GM12878 (cell line): ENCODE data around the gene IRAK4. TPM values are rescaled to one million over a fixed set of nuclear protein-coding genes. Genes with fewer than 3 reads are reported as not detected.

Experiments used
- ATAC-seq: fragments of 200-7000 bp; cut with Tn5 transposase; 3 replicates; pipeline ENCODE4 v1.9.1; 2020; ENCODE audit warnings: mild to moderate bottlenecking, moderate library complexity
- BruUV-seq: library from RNA; stranded (reverse); fragments of 400-500 nt; replicated peaks from 2 replicates; lab custom pipeline; 2021; lab: Mats Ljungman, UMichigan
- CTCF ChIA-PET: fragments of 300-600 bp; sonication (Branson Sonifier 250); formaldehyde crosslinking; extraction: SDS; loops from one replicate; lab custom pipeline; 2021; ENCODE audit warnings: inconsistent platforms; lab: Yijun Ruan, JAX
- POLR2A ChIA-PET: fragments of 350-600 bp; formaldehyde crosslinking; extraction: SDS; loops from one replicate; lab custom pipeline; 2021; ENCODE audit warnings: inconsistent platforms; lab: Charles Lee
- RAD21 ChIA-PET: fragments of 300-600 bp; sonication (Branson Sonifier 250); formaldehyde crosslinking; loops from one replicate; lab custom pipeline; 2023; ENCODE audit warnings: antibody characterized with exemption; ENCODE audit not compliant: unreplicated experiment; lab: Charles Lee
- SMC1A ChIA-PET: fragments of 300-600 bp; sonication (Branson Sonifier 250); formaldehyde crosslinking; loops from one replicate; lab custom pipeline; 2023; ENCODE audit not compliant: unreplicated experiment, uncharacterized antibody; lab: Charles Lee
- DNase-seq: peaks from one replicate; pipeline ENCODE4 v3.0.0-alpha.2; 2011; ENCODE audit warnings: low read depth, low spot score
- FAIRE-seq: peaks from 3 replicates; lab custom pipeline; 2011; peaks lifted over from hg19 to GRCh38; lab: Jason Lieb, UNC
- H2AFZ ChIP-seq: 2 replicates; pipeline ENCODE4 v1.6.0; 2011; ENCODE audit warnings: low read depth, low read length, control low read depth; ENCODE audit not compliant: control insufficient read depth
- H3K27ac ChIP-seq: 2 replicates; pipeline ENCODE4 v1.5.1; 2011; ENCODE audit warnings: control low read depth; ENCODE audit not compliant: control insufficient read depth, insufficient read depth
- H3K27me3 ChIP-seq, 2 experiments: replicated peaks in 1 of 2; 2 replicates each; pipeline versions ENCODE4 v1.6.0 to v1.6.1; 2011; ENCODE audit warnings: low read length in 1 of 2; ENCODE audit not compliant: control insufficient read depth in 2 of 2, insufficient read depth in 2 of 2
- H3K36me3 ChIP-seq, 2 experiments: 2 replicates each; pipeline ENCODE4 v1.5.1; 2011; ENCODE audit warnings: low read length in 1 of 2; ENCODE audit not compliant: control insufficient read depth in 2 of 2, insufficient read depth in 2 of 2
- H3K4me1 ChIP-seq: 2 replicates; pipeline ENCODE4 v1.6.1; 2011; ENCODE audit warnings: mild to moderate bottlenecking, low read length, moderate library complexity, mixed read lengths; ENCODE audit not compliant: control insufficient read depth, insufficient read depth
- H3K4me2 ChIP-seq: 2 replicates; pipeline ENCODE4 v1.6.0; 2011; ENCODE audit warnings: control low read depth; ENCODE audit not compliant: control insufficient read depth, insufficient read depth
- H3K4me3 ChIP-seq: fragments of 200-600 bp; sonication (generic); 2 replicates; pipeline ENCODE4 v1.5.1; 2016
- H3K79me2 ChIP-seq: 2 replicates; pipeline ENCODE4 v1.6.0; 2011; ENCODE audit warnings: low read length; ENCODE audit not compliant: control insufficient read depth, insufficient read depth
- H3K9ac ChIP-seq: 2 replicates; pipeline ENCODE4 v1.8.0; 2011; ENCODE audit warnings: low read length, control low read depth, mixed read lengths; ENCODE audit not compliant: control insufficient read depth, insufficient read depth
- H3K9me3 ChIP-seq: replicated peaks from 3 replicates; pipeline ENCODE4 v1.5.1; 2011; ENCODE audit warnings: mild to moderate bottlenecking, low read length; ENCODE audit not compliant: control insufficient read depth, insufficient read depth
- H4K20me1 ChIP-seq: 2 replicates; pipeline ENCODE4 v1.6.0; 2011; ENCODE audit not compliant: control insufficient read depth, insufficient read depth
- ASH2L ChIP-seq: fragments of 300-600, 200-600 bp; sonication (generic); IDR thresholded peaks from 2 replicates; pipeline ENCODE4 v1.6.1; 2017; ENCODE audit warnings: low read depth, mild to moderate bottlenecking, borderline replicate concordance
- BRCA1 ChIP-seq: IDR thresholded peaks from 2 replicates; pipeline ENCODE4 v1.6.1; 2011; ENCODE audit warnings: low read depth, low read length, improper control_type of control experiment
- CEBPB ChIP-seq, 2 experiments: fragments of 150-350 bp in 1 of 2; IDR thresholded peaks; 2 replicates each; pipeline ENCODE4 v1.6.1; 2012 to 2014; ENCODE audit warnings: low read depth in 2 of 2, low read length in 2 of 2, borderline replicate concordance in 1 of 2, inconsistent platforms in 1 of 2
- CHD1 ChIP-seq: IDR thresholded peaks from 2 replicates; pipeline ENCODE4 v1.6.1; 2012; ENCODE audit warnings: low read depth, low read length, improper control_type of control experiment
- CHD4 ChIP-seq: fragments of 200-600 bp; sonication (generic); IDR thresholded peaks from 2 replicates; pipeline ENCODE4 v1.6.1; 2016; ENCODE audit warnings: mild to moderate bottlenecking
- FOS ChIP-seq: IDR thresholded peaks from 3 replicates; pipeline ENCODE4 v1.6.1; 2011; ENCODE audit warnings: borderline replicate concordance; ENCODE audit not compliant: insufficient read length; ENCODE audit errors: extremely low read depth
- KDM1A ChIP-seq: fragments of 200-600 bp; sonication (generic); IDR thresholded peaks from 2 replicates; pipeline ENCODE4 v1.6.1; 2016; ENCODE audit warnings: borderline replicate concordance
- KLF5 ChIP-seq: fragments of 450-650 bp; IDR thresholded peaks from 2 replicates; pipeline ENCODE4 v1.6.1; 2014; ENCODE audit warnings: mild to moderate bottlenecking; ENCODE audit not compliant: partially characterized antibody
- MAX ChIP-seq: IDR thresholded peaks from 2 replicates; pipeline ENCODE4 v1.6.1; 2012; ENCODE audit warnings: low read depth, low read length, improper control_type of control experiment
- MXI1 ChIP-seq: fragments of 150-350 bp; IDR thresholded peaks from 2 replicates; pipeline ENCODE4 v1.6.1; 2011; ENCODE audit warnings: low read depth, mild to moderate bottlenecking, inconsistent platforms, low read length, improper control_type of control experiment
- NFYB ChIP-seq: IDR thresholded peaks from 2 replicates; pipeline ENCODE4 v1.6.1; 2011; ENCODE audit warnings: low read depth, mild to moderate bottlenecking, low read length, improper control_type of control experiment, moderate library complexity; ENCODE audit not compliant: insufficient read depth
- NKRF ChIP-seq: fragments of 450-650 bp; conservative IDR thresholded peaks from 2 replicates; pipeline ENCODE4 v1.6.1; 2017; ENCODE audit warnings: mild to moderate bottlenecking, moderate library complexity
- RAD51 ChIP-seq: fragments of 450-650 bp; IDR thresholded peaks from 2 replicates; pipeline ENCODE4 v1.6.1; 2016; ENCODE audit warnings: moderate library complexity, mild to moderate bottlenecking, inconsistent platforms
- RFX5 ChIP-seq: IDR thresholded peaks from 2 replicates; pipeline ENCODE4 v1.6.1; 2011; ENCODE audit warnings: low read depth, low read length, improper control_type of control experiment
- SMAD1 ChIP-seq: fragments of 450-650 bp; IDR thresholded peaks from 2 replicates; pipeline ENCODE4 v1.6.1; 2018; ENCODE audit warnings: mild to moderate bottlenecking, low read depth; ENCODE audit not compliant: partially characterized antibody
- TCF3 ChIP-seq: IDR thresholded peaks from 2 replicates; pipeline ENCODE4 v1.6.1; 2012; ENCODE audit warnings: low read depth, mild to moderate bottlenecking, low read length, borderline replicate concordance; ENCODE audit not compliant: insufficient read depth
- WRNIP1 ChIP-seq: IDR thresholded peaks from 2 replicates; pipeline ENCODE4 v1.6.1; 2011; ENCODE audit warnings: low read depth, low read length, improper control_type of control experiment, borderline replicate concordance
- YY1 ChIP-seq: IDR thresholded peaks from 2 replicates; pipeline ENCODE4 v1.6.1; 2011; ENCODE audit warnings: low read depth, mild to moderate bottlenecking, low read length
- WGBS: methylation state at CpG from one replicate; pipeline ENCODE4 v1.1.6; 2016; ENCODE audit warnings: low lambda C conversion rate; ENCODE audit not compliant: insufficient replicate concordance, insufficient coverage; ENCODE audit errors: missing lambda C conversion rate; 5-methylcytosine and 5-hydroxymethylcytosine counted together
- in situ Hi-C: fragments of 300-500 bp; cut with MboI; formaldehyde crosslinking; loops from 9 replicates; pipeline ENCODE4 v1.14.3; 2018; ENCODE audit warnings: mixed read lengths
- intact Hi-C: fragments of 100-400 bp; cut with micrococcal nuclease; formaldehyde crosslinking; loops from one replicate; pipeline ENCODE4 v1.14.2; 2022; ENCODE audit not compliant: unreplicated experiment
- polyA plus RNA-seq, 11 experiments: library from polyadenylated mRNA; depleted of rRNA in 4 of 11; unstranded in 6 of 11; stranded (reverse) in 5 of 11; fragments of >200 nt; fragmentation: Nextera tagmentation in 4 of 11; fragmentation: Illumina TruSeq in 1 of 11; extraction: Ambion mirVana in 4 of 11; extraction: Trizol in 1 of 11; gene quantifications; 1 replicate in 1 of 11; 2 replicates in 10 of 11; pipeline versions ENCODE4 v1.2.1 to v1.2.3, GENCODE V29; 2011 to 2016; ENCODE audit warnings: inconsistent platforms in 2 of 11, missing spikeins in 2 of 11, low read depth in 1 of 11
- total RNA-seq, 4 experiments: library from RNA; depleted of rRNA in 3 of 4; stranded (reverse); fragments of >200 nt in 3 of 4; fragmentation: Illumina TruSeq in 1 of 4; extraction: Trizol in 1 of 4; gene quantifications; 2 replicates each; pipeline versions ENCODE4 v1.2.1 to v1.2.3, GENCODE V29; 2013 to 2021

The IRAK4 gene
- total and polyA plus RNA-seq, 10 of the 15 experiments (the other 5 are each of a cell fraction or from before 2014, with no cell fraction given), result 7.9 to 46.8 (median 20.9) TPM

GRCh38 chr12:43805860-43806736 lies 47.3 kb downstream of the IRAK4 start, which contains the start of gene TWF1:
TWF1 (minus strand) TSS chr12:43806317; CDS start chr12:43806245, 72 bp downstream.
- H3K79me2 ChIP-seq, result peaks cover 40% of the 10 kb centered on the region
- SMC1A ChIA-PET, result interaction anchor here (1.1 to 3.8 kb wide), 11 partner anchors 10 to 79 kb away, joined by 3 to 12 read pairs (median 5); partner anchors contain the start of genes IRAK4 and PUS7L
- TF ChIP-seq CHD4 (no peak), RFX5 (no peak), TCF3 (no peak), SMAD1 (peak; percentile 33), MAX (peak; percentile 50; the same call in 1 of the 2 replicates), RAD51 (no peak), MXI1 (peak; percentile 90), CEBPB (IDR thresholded peaks at IDR 0.05; ENCODE audit: borderline replicate concordance in 1 of 2, low read depth in 2 of 2, low read length in 2 of 2) (no peak), CHD1 (no peak), YY1 (peak; percentile 84; the same call in 1 of the 2 replicates), FOS (no peak), ASH2L (0 out of 2 replicates have a peak, but pooled peaks have one; percentile 73), WRNIP1 (no peak), BRCA1 (no peak), NKRF (peak; percentile 92), NFYB (no peak), KDM1A (no peak), KLF5 (peak; percentile 69)

More at GRCh38 chr12:43805860-43806736, 47.3 kb downstream of the IRAK4 start, which contains the start of gene TWF1:
- Histone ChIP-seq H3K9ac (peak within 1 kb of the TSS; percentile 93), H3K4me3 (peak within 1 kb of the TSS; percentile 84), H3K4me2 (peak within 1 kb of the TSS; percentile 74), H3K36me3 (peaks cover 0 to 6% of the 10 kb centered on the region in 2 experiments; a peak in 2 of 4 replicates), H3K27me3 (no peaks in the 10 kb centered on the region), H3K27ac (peak within 1 kb of the TSS; percentile 96), H3K9me3 (no peaks in the 10 kb centered on the region), H2AFZ (peak within 1 kb of the TSS; percentile 91), H4K20me1 (no peaks in the 10 kb centered on the region), H3K4me1 (no peaks in the 10 kb centered on the region)
- ATAC-seq, result peak; percentile 95
- DNase-seq, result no peak
- ChIA-PET RAD21 (interaction anchor here (0.7 to 3.0 kb wide), 6 partner anchors 11 to 77 kb away, joined by 3 to 17 read pairs (median 4); partner anchors contain the start of genes IRAK4 and PUS7L), POLR2A (interaction anchor here (0.8 to 3.0 kb wide), 5 partner anchors 9 to 47 kb away, joined by 3 to 24 read pairs (median 3); partner anchors contain the start of genes IRAK4, PUS7L and TMEM117), CTCF (interaction anchor here (2.8 to 3.7 kb wide), 2 partner anchors 46 to 76 kb away, joined by 16 to 21 read pairs; partner anchors contain the start of genes IRAK4 and PUS7L)
- in situ Hi-C loops, result no loop called here
- no peak for FAIRE-seq
- WGBS, result 1% methylated on average over 84 of the region's 89 CpGs
- no TSS peak for BruUV-seq
- intact Hi-C loops, result loop anchor here (2.0 kb wide), 1 partner anchor 77 kb away; no protein-coding TSS in a partner anchor
